Measurements from ENCODE around the gene RTN1. TPM values are rescaled to one million over a fixed set of nuclear protein-coding genes. Genes with fewer than 3 reads are reported as not detected.

The RTN1 gene
- total RNA-seq, 2 experiments from 2014 or later, result not detected

DNA sequence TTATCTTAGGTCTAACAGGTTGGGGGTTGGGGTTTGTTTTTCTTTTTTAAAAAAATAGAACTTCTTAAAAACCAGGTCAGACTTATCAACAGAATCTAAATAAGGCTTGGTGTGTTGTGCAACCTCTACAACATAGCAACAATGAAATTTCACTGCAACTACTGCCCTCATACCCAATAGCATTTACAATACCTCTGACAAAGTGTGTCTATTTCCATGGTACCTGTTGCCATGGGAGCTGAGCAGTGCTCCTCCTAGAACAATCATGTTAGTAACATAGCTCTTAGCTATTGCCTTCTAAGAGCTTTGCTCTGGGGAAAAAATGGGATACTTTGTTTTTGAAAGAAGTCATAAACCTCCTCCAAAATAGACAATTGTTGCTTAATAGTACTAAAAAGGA lies 190.7 kb downstream of the RTN1 start:
- no peak for DNase-seq (ENCODE audit: low spot score)
- CTCF ChIA-PET (ENCODE audit: unreplicated experiment), result no interaction called here
- no peaks in the 10 kb centered on the region for H3K36me3 ChIP-seq (ENCODE audit: insufficient read depth, low read length)
- H4K20me1 ChIP-seq (ENCODE audit: insufficient read depth, low read length), result no peaks in the 10 kb centered on the region
- no peaks in the 10 kb centered on the region for H3K9me3 ChIP-seq (ENCODE audit: low read length)
- TF ChIP-seq, protein P1, sequence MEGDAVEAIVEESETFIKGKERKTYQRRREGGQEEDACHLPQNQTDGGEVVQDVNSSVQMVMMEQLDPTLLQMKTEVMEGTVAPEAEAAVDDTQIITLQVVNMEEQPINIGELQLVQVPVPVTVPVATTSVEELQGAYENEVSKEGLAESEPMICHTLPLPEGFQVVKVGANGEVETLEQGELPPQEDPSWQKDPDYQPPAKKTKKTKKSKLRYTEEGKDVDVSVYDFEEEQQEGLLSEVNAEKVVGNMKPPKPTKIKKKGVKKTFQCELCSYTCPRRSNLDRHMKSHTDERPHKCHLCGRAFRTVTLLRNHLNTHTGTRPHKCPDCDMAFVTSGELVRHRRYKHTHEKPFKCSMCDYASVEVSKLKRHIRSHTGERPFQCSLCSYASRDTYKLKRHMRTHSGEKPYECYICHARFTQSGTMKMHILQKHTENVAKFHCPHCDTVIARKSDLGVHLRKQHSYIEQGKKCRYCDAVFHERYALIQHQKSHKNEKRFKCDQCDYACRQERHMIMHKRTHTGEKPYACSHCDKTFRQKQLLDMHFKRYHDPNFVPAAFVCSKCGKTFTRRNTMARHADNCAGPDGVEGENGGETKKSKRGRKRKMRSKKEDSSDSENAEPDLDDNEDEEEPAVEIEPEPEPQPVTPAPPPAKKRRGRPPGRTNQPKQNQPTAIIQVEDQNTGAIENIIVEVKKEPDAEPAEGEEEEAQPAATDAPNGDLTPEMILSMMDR (conservative IDR thresholded peaks at IDR 0.05; ENCODE audit: low read length), result no peak
- no peak for TF ChIP-seq EZH2phosphoT487 (IDR thresholded peaks at IDR 0.05; ENCODE audit: borderline replicate concordance, low read depth, low read length)
- no peak overlapping the region for H2AFZ ChIP-seq (ENCODE audit: low read length)
- no peaks in the 10 kb centered on the region for H3K9me2 ChIP-seq (ENCODE audit: insufficient read depth, low read length)
- POLR2A ChIA-PET, result interaction anchor here (0.7 kb wide), 1 partner anchor 9 kb away, joined by 4 read pairs; no protein-coding TSS in a partner anchor
- H3K4me2 ChIP-seq (ENCODE audit: low read length), result no peak overlapping the region
- no TSS peak for BruUV-seq (replicated peaks)
- no peaks in the 10 kb centered on the region for H3K79me2 ChIP-seq (ENCODE audit: insufficient read depth, low read depth, low read length)
- no peak overlapping the region for H3K4me3 ChIP-seq (ENCODE audit: low read depth, low read length, poor library complexity, severe bottlenecking)
- no peak overlapping the region for H3K27ac ChIP-seq (ENCODE audit: low read depth, low read length, poor library complexity, severe bottlenecking)
- intact Hi-C loops (cut with micrococcal nuclease; ENCODE audit: unreplicated experiment), result no loop called here
- no peaks in the 10 kb centered on the region for H3K4me1 ChIP-seq (ENCODE audit: insufficient read depth, low read length, poor library complexity, severe bottlenecking)

- Histone ChIP-seq H3K27ac (ENCODE audit: low read depth, low read length, poor library complexity, severe bottlenecking) (no peak overlapping the region), H3K36me3 (ENCODE audit: insufficient read depth, low read length) (no peaks in the 10 kb centered on the region), H3K4me1 (ENCODE audit: insufficient read depth, low read length, poor library complexity, severe bottlenecking) (no peaks in the 10 kb centered on the region), H4K20me1 (ENCODE audit: insufficient read depth, low read length) (no peaks in the 10 kb centered on the region), H2AFZ (ENCODE audit: low read length) (no peak overlapping the region), H3K79me2 (ENCODE audit: insufficient read depth, low read depth, low read length) (no peaks in the 10 kb centered on the region), H3K4me2 (ENCODE audit: low read length) (no peak overlapping the region), H3K9me2 (ENCODE audit: insufficient read depth, low read length) (no peaks in the 10 kb centered on the region), H3K9me3 (ENCODE audit: low read length) (no peaks in the 10 kb centered on the region), H3K4me3 (ENCODE audit: low read depth, low read length, poor library complexity, severe bottlenecking) (no peak overlapping the region)
- POLR2A ChIA-PET, result no interaction called here
- no TSS peak for BruUV-seq (replicated peaks)
- no peak for DNase-seq (ENCODE audit: low spot score)
- intact Hi-C loops (cut with micrococcal nuclease; ENCODE audit: unreplicated experiment), result no loop called here
- CTCF ChIA-PET (ENCODE audit: unreplicated experiment), result no interaction called here
- no peak for TF ChIP-seq EZH2phosphoT487 (IDR thresholded peaks at IDR 0.05; ENCODE audit: borderline replicate concordance, low read depth, low read length)
- TF ChIP-seq, protein P1 (conservative IDR thresholded peaks at IDR 0.05; ENCODE audit: low read length), result no peak
Observed at GRCh38 chr14:59678352-59678751, 192.2 kb downstream of the RTN1 start.

GRCh38 chr14:59677771-59678231 lies 192.8 kb downstream of the RTN1 start:
- POLR2A ChIA-PET, result no interaction called here
- no TSS peak for BruUV-seq (replicated peaks)
- no peaks in the 10 kb centered on the region for H3K9me2 ChIP-seq (ENCODE audit: insufficient read depth, low read length)
- CTCF ChIA-PET (ENCODE audit: unreplicated experiment), result no interaction called here
- H3K9me3 ChIP-seq (ENCODE audit: low read length), result no peaks in the 10 kb centered on the region
- no peak overlapping the region for H3K27ac ChIP-seq (ENCODE audit: low read depth, low read length, poor library complexity, severe bottlenecking)
- no peak overlapping the region for H2AFZ ChIP-seq (ENCODE audit: low read length)
- TF ChIP-seq EZH2phosphoT487 (IDR thresholded peaks at IDR 0.05; ENCODE audit: borderline replicate concordance, low read depth, low read length), result no peak
- TF ChIP-seq, protein P1 (conservative IDR thresholded peaks at IDR 0.05; ENCODE audit: low read length), result no peak
- no peaks in the 10 kb centered on the region for H4K20me1 ChIP-seq (ENCODE audit: insufficient read depth, low read length)
- no peak for DNase-seq (ENCODE audit: low spot score)
- intact Hi-C loops (cut with micrococcal nuclease; ENCODE audit: unreplicated experiment), result no loop called here
- H3K4me2 ChIP-seq (ENCODE audit: low read length), result no peak overlapping the region
- H3K4me1 ChIP-seq (ENCODE audit: insufficient read depth, low read length, poor library complexity, severe bottlenecking), result no peaks in the 10 kb centered on the region
- no peak overlapping the region for H3K4me3 ChIP-seq (ENCODE audit: low read depth, low read length, poor library complexity, severe bottlenecking)
- no peaks in the 10 kb centered on the region for H3K36me3 ChIP-seq (ENCODE audit: insufficient read depth, low read length)
- H3K79me2 ChIP-seq (ENCODE audit: insufficient read depth, low read depth, low read length), result no peaks in the 10 kb centered on the region
